ENCODE results near the gene STMP1.

DNA sequence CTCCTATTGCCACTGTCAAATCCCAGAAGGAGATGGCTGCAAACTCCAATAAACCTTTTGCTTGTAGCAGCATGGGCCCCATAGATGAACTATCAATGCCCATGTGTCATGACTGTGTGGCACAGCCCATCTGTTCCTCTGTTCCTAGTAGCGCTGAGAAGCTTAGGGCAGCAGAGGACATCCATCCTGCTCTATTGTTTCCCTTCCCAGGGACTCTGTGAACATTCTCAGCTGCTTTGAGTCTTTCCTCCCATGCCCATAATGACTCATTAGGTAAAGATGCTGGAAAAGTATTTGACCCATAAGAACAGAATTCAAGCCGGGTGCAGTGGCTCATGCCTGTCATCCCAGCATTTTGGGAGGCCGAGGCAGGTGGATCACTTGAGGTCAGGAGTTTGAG lies 28.3 kb downstream of the STMP1 start:
- TF ChIP-seq, protein P1, sequence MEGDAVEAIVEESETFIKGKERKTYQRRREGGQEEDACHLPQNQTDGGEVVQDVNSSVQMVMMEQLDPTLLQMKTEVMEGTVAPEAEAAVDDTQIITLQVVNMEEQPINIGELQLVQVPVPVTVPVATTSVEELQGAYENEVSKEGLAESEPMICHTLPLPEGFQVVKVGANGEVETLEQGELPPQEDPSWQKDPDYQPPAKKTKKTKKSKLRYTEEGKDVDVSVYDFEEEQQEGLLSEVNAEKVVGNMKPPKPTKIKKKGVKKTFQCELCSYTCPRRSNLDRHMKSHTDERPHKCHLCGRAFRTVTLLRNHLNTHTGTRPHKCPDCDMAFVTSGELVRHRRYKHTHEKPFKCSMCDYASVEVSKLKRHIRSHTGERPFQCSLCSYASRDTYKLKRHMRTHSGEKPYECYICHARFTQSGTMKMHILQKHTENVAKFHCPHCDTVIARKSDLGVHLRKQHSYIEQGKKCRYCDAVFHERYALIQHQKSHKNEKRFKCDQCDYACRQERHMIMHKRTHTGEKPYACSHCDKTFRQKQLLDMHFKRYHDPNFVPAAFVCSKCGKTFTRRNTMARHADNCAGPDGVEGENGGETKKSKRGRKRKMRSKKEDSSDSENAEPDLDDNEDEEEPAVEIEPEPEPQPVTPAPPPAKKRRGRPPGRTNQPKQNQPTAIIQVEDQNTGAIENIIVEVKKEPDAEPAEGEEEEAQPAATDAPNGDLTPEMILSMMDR (IDR thresholded peaks at IDR 0.05 in 4 of 5, conservative IDR thresholded peaks at IDR 0.05 in 1 of 5), result no peak
- TF ChIP-seq POLR2A (IDR thresholded peaks at IDR 0.05), result no peak
